Natural killer cell (primary cell): ENCODE results near the gene MMAB. TPM values are rescaled to one million over a fixed set of nuclear protein-coding genes. Genes with fewer than 3 reads are reported as not detected.

Experiments used
- ATAC-seq, 3 donors: fragments of 150-1000 bp in 2 of 3; fragments of 200-7000 bp in 1 of 3; cut with Tn5 transposase; 1 replicate in 1 of 3; 2 replicates in 2 of 3; pipeline ENCODE4 v1.10.0; 2021; ENCODE audit warnings: mild to moderate bottlenecking in 2 of 3, moderate library complexity in 2 of 3
- DNase-seq, 2 donors: peaks; one replicate each; pipeline versions ENCODE4 v3.0.0 to v3.0.0-alpha.2; 2013 to 2021; ENCODE audit warnings: mixed read lengths in 1 of 2
- H3K27ac ChIP-seq: one replicate; pipeline ENCODE4 v1.5.1; 2013; ENCODE audit warnings: mild to moderate bottlenecking, low read length
- H3K27me3 ChIP-seq: one replicate; pipeline ENCODE4 v1.6.1; 2013; ENCODE audit warnings: low read length; ENCODE audit not compliant: control insufficient read depth, insufficient read depth
- H3K36me3 ChIP-seq: one replicate; pipeline ENCODE4 v1.6.1; 2013; ENCODE audit warnings: low read length; ENCODE audit not compliant: control insufficient read depth, insufficient read depth
- H3K4me1 ChIP-seq: one replicate; pipeline ENCODE4 v1.6.1; 2013; ENCODE audit warnings: low read length; ENCODE audit not compliant: control insufficient read depth, insufficient read depth
- H3K4me3 ChIP-seq: one replicate; pipeline ENCODE4 v1.5.1; 2013; ENCODE audit warnings: low read length
- H3K9me3 ChIP-seq: one replicate; pipeline ENCODE4 v1.6.1; 2013; ENCODE audit warnings: low read length; ENCODE audit not compliant: control insufficient read depth, insufficient read depth
- H3K27ac Mint-ChIP-seq, 2 donors: one replicate each; pipeline ENCODE4 v1.8.0; 2022; ENCODE audit warnings: mild to moderate bottlenecking in 2 of 2, mixed read lengths in 2 of 2, moderate library complexity in 1 of 2
- H3K27me3 Mint-ChIP-seq, 2 donors: one replicate each; pipeline ENCODE4 v1.8.0; 2022; ENCODE audit warnings: low read depth in 2 of 2, mixed read lengths in 2 of 2
- H3K36me3 Mint-ChIP-seq: one replicate; pipeline ENCODE4 v1.8.0; 2022; ENCODE audit warnings: mixed read lengths
- H3K4me1 Mint-ChIP-seq, 2 donors: one replicate each; pipeline ENCODE4 v1.8.0; 2022; ENCODE audit warnings: mixed read lengths in 2 of 2
- H3K4me3 Mint-ChIP-seq: one replicate; pipeline ENCODE4 v1.8.0; 2022; ENCODE audit warnings: mild to moderate bottlenecking, moderate library complexity, mixed read lengths
- H3K9me3 Mint-ChIP-seq, 2 donors: one replicate each; pipeline ENCODE4 v1.8.0; 2022; ENCODE audit warnings: mixed read lengths in 2 of 2
- WGBS: methylation state at CpG from one replicate; pipeline ENCODE4 v1.1.7; 2013; ENCODE audit warnings: missing lambda C conversion rate; ENCODE audit not compliant: insufficient coverage; 5-methylcytosine and 5-hydroxymethylcytosine counted together
- intact Hi-C: fragments of 100-400 bp; cut with micrococcal nuclease; formaldehyde crosslinking; loops from one replicate; pipeline ENCODE4 v1.14.2; 2022
- total RNA-seq, 4 donors: library from RNA; stranded (reverse); fragments of 120-200 nt in 1 of 4; gene quantifications; one replicate each; pipeline versions ENCODE4 v1.2.3 to v1.2.4, GENCODE V29; 2013 to 2022
- TF ChIP-seq, protein P1 (sequence below): fragments of 200-600 bp; IDR thresholded peaks from one replicate; pipeline ENCODE4 v1.8.0; 2022; ENCODE audit warnings: antibody characterized with exemption

The MMAB gene
- total RNA-seq, 3 donors from 2014 or later (not counting 1 experiment from before 2014, with no cell fraction given) = 17.1 to 18.3 (median 17.6) TPM

DNA sequence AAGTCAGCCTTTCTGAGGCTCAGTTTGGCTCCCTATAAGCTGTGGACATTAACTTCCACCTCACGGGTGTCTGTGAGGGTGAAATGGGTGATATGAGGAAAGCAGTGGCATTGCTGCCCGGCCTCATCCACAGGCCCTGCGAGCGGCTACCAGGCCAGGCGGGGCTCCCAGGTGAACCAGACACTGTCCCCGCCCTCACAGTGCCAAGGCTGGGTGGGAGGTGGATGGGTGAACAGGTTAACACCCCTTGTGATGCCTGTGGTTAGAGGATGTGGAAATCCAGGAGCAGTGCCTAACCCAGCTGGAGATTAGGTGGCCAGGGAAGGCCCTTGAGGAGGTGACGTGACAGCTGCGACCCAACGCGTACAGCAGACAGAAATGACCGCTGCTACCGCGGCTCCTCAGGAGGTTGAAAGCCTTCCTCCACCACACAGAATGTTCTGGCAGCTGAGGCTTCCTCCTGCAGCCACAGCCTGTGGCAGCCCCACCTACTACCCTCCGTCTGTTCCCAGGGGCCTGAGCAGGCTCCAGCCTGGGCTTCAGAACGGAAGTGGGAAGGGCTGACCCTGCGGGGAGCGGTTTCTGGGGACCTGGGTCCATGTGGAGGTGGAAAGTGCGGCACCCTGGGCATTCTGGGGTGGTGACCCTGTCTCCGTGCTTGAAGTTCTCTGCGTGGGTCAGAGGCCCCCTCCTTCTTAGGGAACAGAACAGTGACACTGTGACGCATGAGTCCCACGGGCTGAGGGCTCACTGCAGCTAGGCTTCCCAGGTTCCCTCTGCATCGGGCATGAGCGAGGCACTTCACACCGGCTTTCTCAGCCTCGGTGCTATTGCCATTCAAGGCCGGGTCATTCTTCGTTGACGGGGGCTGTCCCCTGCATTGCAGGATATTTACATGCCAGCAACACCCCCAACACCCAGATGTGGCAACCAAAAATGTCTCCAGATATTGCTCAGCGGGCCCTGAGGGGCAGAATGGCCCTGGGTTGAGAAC lies 9.7 kb downstream of the MMAB start:
- 95% methylated on average over 30 of the region's 30 CpGs for WGBS
- peak in 1 of 3 donors; percentile 6 for ATAC-seq
- no peaks in the 10 kb centered on the region for H3K9me3 Mint-ChIP-seq
- TF ChIP-seq, protein P1, sequence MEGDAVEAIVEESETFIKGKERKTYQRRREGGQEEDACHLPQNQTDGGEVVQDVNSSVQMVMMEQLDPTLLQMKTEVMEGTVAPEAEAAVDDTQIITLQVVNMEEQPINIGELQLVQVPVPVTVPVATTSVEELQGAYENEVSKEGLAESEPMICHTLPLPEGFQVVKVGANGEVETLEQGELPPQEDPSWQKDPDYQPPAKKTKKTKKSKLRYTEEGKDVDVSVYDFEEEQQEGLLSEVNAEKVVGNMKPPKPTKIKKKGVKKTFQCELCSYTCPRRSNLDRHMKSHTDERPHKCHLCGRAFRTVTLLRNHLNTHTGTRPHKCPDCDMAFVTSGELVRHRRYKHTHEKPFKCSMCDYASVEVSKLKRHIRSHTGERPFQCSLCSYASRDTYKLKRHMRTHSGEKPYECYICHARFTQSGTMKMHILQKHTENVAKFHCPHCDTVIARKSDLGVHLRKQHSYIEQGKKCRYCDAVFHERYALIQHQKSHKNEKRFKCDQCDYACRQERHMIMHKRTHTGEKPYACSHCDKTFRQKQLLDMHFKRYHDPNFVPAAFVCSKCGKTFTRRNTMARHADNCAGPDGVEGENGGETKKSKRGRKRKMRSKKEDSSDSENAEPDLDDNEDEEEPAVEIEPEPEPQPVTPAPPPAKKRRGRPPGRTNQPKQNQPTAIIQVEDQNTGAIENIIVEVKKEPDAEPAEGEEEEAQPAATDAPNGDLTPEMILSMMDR = no peak
- Histone ChIP-seq H3K4me1 (no peaks in the 10 kb centered on the region), H3K27ac (no peak overlapping the region), H3K36me3 (peaks cover 6% of the 10 kb centered on the region), H3K9me3 (no peaks in the 10 kb centered on the region), H3K27me3 (no peaks in the 10 kb centered on the region), H3K4me3 (no peak overlapping the region)
- intact Hi-C loops = no loop called here
- H3K27ac Mint-ChIP-seq = no peak overlapping the region
- H3K4me3 Mint-ChIP-seq = no peak overlapping the region
- H3K36me3 Mint-ChIP-seq = no peaks in the 10 kb centered on the region
- no peaks in the 10 kb centered on the region for H3K4me1 Mint-ChIP-seq
- no peaks in the 10 kb centered on the region for H3K27me3 Mint-ChIP-seq
- DNase-seq = no peak

DNA sequence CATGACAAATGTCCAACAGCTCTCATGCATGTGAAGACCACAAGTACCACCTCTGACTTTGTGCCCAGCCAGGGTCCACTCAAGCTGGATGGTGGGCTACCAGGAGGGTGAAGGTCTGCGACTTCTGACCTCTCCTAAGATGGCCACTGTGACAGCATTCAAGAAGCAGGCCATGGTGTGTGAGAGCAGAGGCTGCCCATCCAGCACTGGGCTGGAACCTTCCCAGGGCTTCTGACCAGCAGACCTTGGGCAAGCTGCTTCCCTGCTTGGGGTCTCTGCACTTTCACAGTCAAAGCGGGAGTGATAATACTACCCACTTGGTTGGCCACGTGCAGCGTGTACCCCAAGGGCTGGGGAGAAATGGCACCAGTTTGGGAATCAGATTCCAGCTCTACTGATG lies 10.4 kb downstream of the MMAB start:
- WGBS = 92% methylated on average over 4 of the region's 4 CpGs
- H3K9me3 ChIP-seq = no peaks in the 10 kb centered on the region
- Mint-ChIP-seq H3K27me3 (no peaks in the 10 kb centered on the region), H3K9me3 (no peaks in the 10 kb centered on the region), H3K4me3 (no peak overlapping the region), H3K36me3 (no peaks in the 10 kb centered on the region), H3K4me1 (no peaks in the 10 kb centered on the region), H3K27ac (no peak overlapping the region)
- H3K36me3 ChIP-seq = peaks cover 4% of the 10 kb centered on the region
- H3K4me3 ChIP-seq = no peak overlapping the region
- ATAC-seq (no peak), DNase-seq (no peak)
- intact Hi-C loops = no loop called here
- H3K4me1 ChIP-seq = no peaks in the 10 kb centered on the region
- TF ChIP-seq, protein P1 = no peak
- H3K27ac ChIP-seq = no peak overlapping the region
- no peaks in the 10 kb centered on the region for H3K27me3 ChIP-seq

DNA sequence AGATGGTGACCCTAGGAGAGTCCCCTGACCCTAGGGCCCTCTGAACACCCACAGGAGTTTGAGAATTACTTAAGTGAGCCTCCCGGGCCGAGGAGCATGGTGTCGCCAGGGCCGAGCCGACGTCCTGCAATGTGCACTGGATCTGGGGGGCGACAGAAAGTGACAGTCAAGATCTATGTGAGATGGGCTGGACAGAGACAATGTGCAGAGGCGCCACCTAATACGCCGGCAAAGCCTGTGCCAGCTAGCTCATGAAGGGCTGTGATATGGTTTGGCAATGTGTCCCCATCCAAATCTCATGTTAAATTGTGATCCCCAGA lies 11.6 kb downstream of the MMAB start:
- WGBS = 98% methylated on average over 10 of the region's 10 CpGs
- no peaks in the 10 kb centered on the region for H3K9me3 ChIP-seq
- no peaks in the 10 kb centered on the region for H3K27me3 ChIP-seq
- H3K4me3 ChIP-seq = no peak overlapping the region
- TF ChIP-seq, protein P1 = no peak
- Mint-ChIP-seq H3K27ac (no peak overlapping the region), H3K9me3 (no peaks in the 10 kb centered on the region), H3K4me1 (no peaks in the 10 kb centered on the region), H3K4me3 (no peak overlapping the region), H3K27me3 (no peaks in the 10 kb centered on the region), H3K36me3 (no peaks in the 10 kb centered on the region)
- no peak for DNase-seq
- H3K36me3 ChIP-seq = peaks cover 4% of the 10 kb centered on the region
- ATAC-seq = no peak
- intact Hi-C loops = no loop called here
- no peak overlapping the region for H3K27ac ChIP-seq
- H3K4me1 ChIP-seq = no peaks in the 10 kb centered on the region
